ENCODE results near the gene C22orf42.

- TF ChIP-seq CTCF (IDR thresholded peaks at IDR 0.05; ENCODE audit: poor library complexity) (no peak), EZH2 (IDR thresholded peaks at IDR 0.05; ENCODE audit: borderline replicate concordance) (no peak), EZH2phosphoT487 (IDR thresholded peaks at IDR 0.05; ENCODE audit: low read depth, severe bottlenecking, unreplicated experiment) (no peak)
These were observed 38.5 kb downstream of the C22orf42 start for GRCh38 chr22:32120603-32121002.
